ENCODE data around the gene FDX1.

The FDX1 gene

GRCh38 chr11:110513846-110514437, 84.2 kb downstream of the FDX1 start:
- no peak for DNase-seq

All from stimulated activated naive CD4-positive, alpha-beta T cell (primary cell).